ENCODE measurements around the gene ALAD. TPM values are rescaled to one million over a fixed set of nuclear protein-coding genes. Genes with fewer than 3 reads are reported as not detected.

ALAD gene
- total RNA-seq, 2 donors from 2014 or later: 27.5 to 34.7 TPM

- DNase-seq (no peak), ATAC-seq (replicated peaks in 1 of 2) (no peak)
- Mint-ChIP-seq H3K4me3 (peak overlapping the region in 1 of 2 donors; percentile 50), H3K4me1 (ENCODE audit: low read depth) (peaks cover 69% of the 10 kb centered on the region), H3K36me3 (ENCODE audit: insufficient read depth in 2 of 2) (peaks cover 0 to 4% of the 10 kb centered on the region in 2 donors), H3K9me3 (no peaks in the 10 kb centered on the region), H3K27me3 (ENCODE audit: low read depth) (no peaks in the 10 kb centered on the region), H3K27ac (no peak overlapping the region)
Observed at GRCh38 chr9:113348437-113348836, 52.6 kb downstream of the ALAD start.

GRCh38 chr9:113345671-113346070, 55.4 kb downstream of the ALAD start:
- Mint-ChIP-seq H3K9me3 (no peaks in the 10 kb centered on the region), H3K27me3 (ENCODE audit: low read depth) (no peaks in the 10 kb centered on the region), H3K4me3 (no peak overlapping the region), H3K4me1 (ENCODE audit: low read depth) (peaks cover 72% of the 10 kb centered on the region), H3K27ac (no peak overlapping the region), H3K36me3 (ENCODE audit: insufficient read depth in 2 of 2) (peaks cover 1 to 4% of the 10 kb centered on the region in 2 donors)
- DNase-seq: no peak
- ATAC-seq (replicated peaks in 1 of 2): no peak

GRCh38 chr9:113345190-113345589, 55.9 kb downstream of the ALAD start:
- DNase-seq (no peak), ATAC-seq (replicated peaks in 1 of 2) (no peak)
- Mint-ChIP-seq H3K27ac (no peak overlapping the region), H3K9me3 (no peaks in the 10 kb centered on the region), H3K27me3 (ENCODE audit: low read depth) (no peaks in the 10 kb centered on the region), H3K4me1 (ENCODE audit: low read depth) (peaks cover 72% of the 10 kb centered on the region), H3K4me3 (no peak overlapping the region), H3K36me3 (ENCODE audit: insufficient read depth in 2 of 2) (peaks cover 1 to 3% of the 10 kb centered on the region in 2 donors)

- Mint-ChIP-seq H3K27ac (no peak overlapping the region), H3K4me1 (ENCODE audit: low read depth) (peaks cover 78% of the 10 kb centered on the region), H3K4me3 (no peak overlapping the region), H3K27me3 (ENCODE audit: low read depth) (no peaks in the 10 kb centered on the region), H3K36me3 (ENCODE audit: insufficient read depth in 2 of 2) (peaks cover 0 to 1% of the 10 kb centered on the region in 2 donors), H3K9me3 (no peaks in the 10 kb centered on the region)
- no peak for ATAC-seq (replicated peaks in 1 of 2)
- peak in 1 of 2 donors; percentile 19 for DNase-seq
Observed at GRCh38 chr9:113343732-113344231, 57.3 kb downstream of the ALAD start.

GRCh38 chr9:113341712-113342410, 59.2 kb downstream of the ALAD start:
- DNase-seq: peak in 1 of 2 donors; percentile 43
- peak overlapping the region; percentile 85 to 93 for H3K4me3 Mint-ChIP-seq
- peak; percentile 19 to 36 for ATAC-seq (replicated peaks in 1 of 2)
- H3K4me1 Mint-ChIP-seq (ENCODE audit: low read depth): peaks cover 65% of the 10 kb centered on the region
- peak overlapping the region; percentile 7 for H3K27ac Mint-ChIP-seq
- H3K27me3 Mint-ChIP-seq (ENCODE audit: low read depth): no peaks in the 10 kb centered on the region
- H3K36me3 Mint-ChIP-seq (ENCODE audit: insufficient read depth in 2 of 2): peaks cover 0 to 1% of the 10 kb centered on the region in 2 donors
- H3K9me3 Mint-ChIP-seq: no peaks in the 10 kb centered on the region

GRCh38 chr9:113340011-113340699, 60.9 kb downstream of the ALAD start, which contains the start of gene WDR31:
Gene WDR31 (minus strand): TSS chr9:113340275. CDS start chr9:113332022, 8,253 bp downstream.
- H3K36me3 Mint-ChIP-seq (ENCODE audit: insufficient read depth in 2 of 2): peaks cover 0 to 1% of the 10 kb centered on the region in 2 donors
- no peaks in the 10 kb centered on the region for H3K27me3 Mint-ChIP-seq (ENCODE audit: low read depth)
- H3K4me3 Mint-ChIP-seq: peak within 1 kb of the TSS; percentile 85 to 93
- peak; percentile 96 to 99 for ATAC-seq (replicated peaks in 1 of 2)
- no peaks in the 10 kb centered on the region for H3K9me3 Mint-ChIP-seq
- H3K27ac Mint-ChIP-seq: peak within 1 kb of the TSS; percentile 35
- DNase-seq: peak; percentile 86 to 87
- H3K4me1 Mint-ChIP-seq (ENCODE audit: low read depth): peaks cover 54% of the 10 kb centered on the region

GRCh38 chr9:113337714-113338113, 63.4 kb downstream of the ALAD start:
- Mint-ChIP-seq H3K36me3 (ENCODE audit: insufficient read depth in 2 of 2) (no peaks in the 10 kb centered on the region), H3K4me3 (no peak overlapping the region), H3K9me3 (no peaks in the 10 kb centered on the region), H3K27me3 (ENCODE audit: low read depth) (no peaks in the 10 kb centered on the region), H3K27ac (no peak overlapping the region), H3K4me1 (ENCODE audit: low read depth) (peaks cover 36% of the 10 kb centered on the region)
- no peak for ATAC-seq (replicated peaks in 1 of 2)
- DNase-seq: no peak

Other genes starting within 250 kb of the ALAD start
- gene FKBP15, start 180.0 kb downstream of the ALAD start, total RNA-seq: 10 to 100 TPM; 24.7 to 26.0 TPM
- 1 to 10 TPM; 7.9 to 8.8 TPM for gene SLC31A1, start 179.7 kb downstream of the ALAD start, total RNA-seq
- 10 to 100 TPM; 45.4 to 58.4 TPM for gene CDC26, start 125.7 kb downstream of the ALAD start, total RNA-seq
- gene PRPF4, start 125.6 kb downstream of the ALAD start, total RNA-seq: 10 to 100 TPM; 34.0 to 49.0 TPM
- under 1 TPM; 0.34 to 0.69 TPM for gene RNF183, start 97.9 kb downstream of the ALAD start, total RNA-seq
- 1 to 10 TPM; 1.4 to 3.8 TPM for gene WDR31, start 61.0 kb downstream of the ALAD start, total RNA-seq
- gene BSPRY, start 51.7 kb downstream of the ALAD start, total RNA-seq: 10 to 100 TPM; 14.3 to 20.2 TPM
- 10 to 100 TPM; 12.1 to 15.5 TPM for gene HDHD3, start 24.3 kb downstream of the ALAD start, total RNA-seq
- gene POLE3, start 9.4 kb upstream of the ALAD start, total RNA-seq: 10 to 100 TPM; 48.2 to 54.6 TPM
- gene C9orf43, start 9.5 kb upstream of the ALAD start, total RNA-seq: 1 to 10 TPM; 1.1 to 1.3 TPM
- gene RGS3, start 62.4 kb upstream of the ALAD start, total RNA-seq: 10 to 100 TPM; 36.5 to 48.2 TPM

Measured in activated T-cell treated with anti-CD3 and anti-CD28 coated beads, Interleukin-2, amount 50 U/mL, for 72 hours (primary cell).